ENCODE data around the gene TNIK. TPM values are rescaled to one million over a fixed set of nuclear protein-coding genes. Genes with fewer than 3 reads are reported as not detected.

The TNIK gene
- total and polyA plus RNA-seq, 12 donors, result 9.3 to 51.9 (median 35.1) TPM

- H3K36me3 ChIP-seq, result peaks cover 0 to 9% (median 0%) of the 10 kb centered on the region in 9 donors
- H3K27me3 ChIP-seq, result no peaks in the 10 kb centered on the region
- ATAC-seq (no peak), DNase-seq (no peak)
- TF ChIP-seq, protein P1, sequence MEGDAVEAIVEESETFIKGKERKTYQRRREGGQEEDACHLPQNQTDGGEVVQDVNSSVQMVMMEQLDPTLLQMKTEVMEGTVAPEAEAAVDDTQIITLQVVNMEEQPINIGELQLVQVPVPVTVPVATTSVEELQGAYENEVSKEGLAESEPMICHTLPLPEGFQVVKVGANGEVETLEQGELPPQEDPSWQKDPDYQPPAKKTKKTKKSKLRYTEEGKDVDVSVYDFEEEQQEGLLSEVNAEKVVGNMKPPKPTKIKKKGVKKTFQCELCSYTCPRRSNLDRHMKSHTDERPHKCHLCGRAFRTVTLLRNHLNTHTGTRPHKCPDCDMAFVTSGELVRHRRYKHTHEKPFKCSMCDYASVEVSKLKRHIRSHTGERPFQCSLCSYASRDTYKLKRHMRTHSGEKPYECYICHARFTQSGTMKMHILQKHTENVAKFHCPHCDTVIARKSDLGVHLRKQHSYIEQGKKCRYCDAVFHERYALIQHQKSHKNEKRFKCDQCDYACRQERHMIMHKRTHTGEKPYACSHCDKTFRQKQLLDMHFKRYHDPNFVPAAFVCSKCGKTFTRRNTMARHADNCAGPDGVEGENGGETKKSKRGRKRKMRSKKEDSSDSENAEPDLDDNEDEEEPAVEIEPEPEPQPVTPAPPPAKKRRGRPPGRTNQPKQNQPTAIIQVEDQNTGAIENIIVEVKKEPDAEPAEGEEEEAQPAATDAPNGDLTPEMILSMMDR (IDR thresholded peaks at IDR 0.05), result no peak
- H3K4me3 ChIP-seq, result no peak overlapping the region
- H3K4me1 ChIP-seq, result no peaks in the 10 kb centered on the region
- no peaks in the 10 kb centered on the region for H3K9me3 ChIP-seq
- intact Hi-C loops (cut with DNase I), result loop anchor here in 1 of 10 donors (10.0 kb wide), 1 partner anchor 506 kb away; no protein-coding TSS in a partner anchor
- no peak overlapping the region for H3K27ac ChIP-seq
Measured at GRCh38 chr3:171058873-171059603, 401.2 kb downstream of the TNIK start.

GRCh38 chr3:171058058-171058457, 402.1 kb downstream of the TNIK start:
- no peaks in the 10 kb centered on the region for H3K4me1 ChIP-seq
- no peak for DNase-seq
- ATAC-seq, result no peak
- H3K27me3 ChIP-seq, result no peaks in the 10 kb centered on the region
- 81 to 83% methylated on average over 1 of the region's 1 CpG for WGBS, 2 donors
- H3K36me3 ChIP-seq, result no peaks in the 10 kb centered on the region
- no peaks in the 10 kb centered on the region for H3K9me3 ChIP-seq
- TF ChIP-seq, protein P1 (IDR thresholded peaks at IDR 0.05), result no peak
- H3K27ac ChIP-seq, result no peak overlapping the region
- H3K4me3 ChIP-seq, result no peak overlapping the region
- intact Hi-C loops (cut with DNase I), result loop anchor here in 1 of 10 donors (10.0 kb wide), 1 partner anchor 507 kb away; no protein-coding TSS in a partner anchor

DNA sequence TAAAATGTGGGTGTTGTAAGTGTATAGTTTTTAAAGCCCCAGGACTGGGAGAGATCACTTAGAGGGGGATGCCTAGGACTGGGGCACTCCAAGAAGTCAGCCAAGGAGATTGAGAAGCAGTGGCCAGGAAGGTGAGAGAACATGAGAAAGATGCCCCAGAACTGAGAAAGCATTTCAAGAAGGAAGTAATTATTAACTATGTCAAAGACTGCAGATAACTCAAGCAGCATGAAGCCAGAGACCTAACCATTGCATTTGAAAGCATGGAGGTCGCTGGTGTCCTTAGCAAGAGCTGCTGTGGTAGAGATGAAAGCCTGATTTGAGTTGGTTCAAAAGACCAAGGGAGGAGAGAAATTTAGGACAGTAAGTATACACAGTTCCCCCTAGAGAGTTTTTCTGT, 403.1 kb downstream of the TNIK start:
- TF ChIP-seq, protein P1 (IDR thresholded peaks at IDR 0.05), result no peak
- no peak overlapping the region for H3K4me3 ChIP-seq
- H3K4me1 ChIP-seq, result no peaks in the 10 kb centered on the region
- 34 to 81% methylated on average over 1 of the region's 1 CpG for WGBS, 2 donors
- H3K27me3 ChIP-seq, result no peaks in the 10 kb centered on the region
- ATAC-seq (no peak), DNase-seq (no peak)
- H3K27ac ChIP-seq, result no peak overlapping the region
- H3K9me3 ChIP-seq, result no peaks in the 10 kb centered on the region
- H3K36me3 ChIP-seq, result no peaks in the 10 kb centered on the region
- intact Hi-C loops (cut with DNase I), result loop anchor here in 1 of 10 donors (10.0 kb wide), 1 partner anchor 508 kb away; no protein-coding TSS in a partner anchor

GRCh38 chr3:171056528-171056927, 403.7 kb downstream of the TNIK start:
- no peak overlapping the region for H3K4me3 ChIP-seq
- no peaks in the 10 kb centered on the region for H3K27me3 ChIP-seq
- no peaks in the 10 kb centered on the region for H3K9me3 ChIP-seq
- no peak overlapping the region for H3K27ac ChIP-seq
- DNase-seq (no peak), ATAC-seq (no peak)
- no peaks in the 10 kb centered on the region for H3K36me3 ChIP-seq
- TF ChIP-seq, protein P1 (IDR thresholded peaks at IDR 0.05), result no peak
- intact Hi-C loops (cut with DNase I), result loop anchor here in 1 of 10 donors (10.0 kb wide), 1 partner anchor 508 kb away; no protein-coding TSS in a partner anchor
- no peaks in the 10 kb centered on the region for H3K4me1 ChIP-seq
- 75 to 84% methylated on average over 5 of the region's 5 CpGs for WGBS, 2 donors
